MCF 10A (cell line): ENCODE measurements around the gene ERBB3. TPM values are rescaled to one million over a fixed set of nuclear protein-coding genes. Genes with fewer than 3 reads are reported as not detected.

Experiments used
- BruUV-seq: library from RNA; stranded (reverse); fragments of 400-500 nt; replicated peaks from 2 replicates; lab custom pipeline; 2021; lab: Mats Ljungman, UMichigan
- CTCF ChIA-PET: fragments of 300-600 bp; sonication (Branson Sonifier 250); formaldehyde crosslinking; extraction: SDS; loops from one replicate; lab custom pipeline; 2021; ENCODE audit warnings: antibody characterized with exemption, inconsistent platforms; lab: Yijun Ruan, JAX
- POLR2A ChIA-PET: fragments of 300-600, 350-650 bp; sonication (Branson Sonifier 250); formaldehyde crosslinking; extraction: SDS; loops from one replicate; lab custom pipeline; 2020; ENCODE audit warnings: antibody characterized with exemption, inconsistent platforms; lab: Yijun Ruan, JAX
- DNase-seq: peaks from one replicate; pipeline ENCODE4 v3.0.0-alpha.2; 2018; ENCODE audit not compliant: unreplicated experiment
- H3K27ac Mint-ChIP-seq: one replicate; pipeline ENCODE4 v1.8.0; 2022; ENCODE audit warnings: mild to moderate bottlenecking, low read depth, mixed read lengths; ENCODE audit not compliant: unreplicated experiment
- H3K27me3 Mint-ChIP-seq: one replicate; pipeline ENCODE4 v1.8.0; 2022; ENCODE audit warnings: mixed read lengths; ENCODE audit not compliant: insufficient read depth, unreplicated experiment
- H3K36me3 Mint-ChIP-seq: one replicate; pipeline ENCODE4 v1.8.0; 2022; ENCODE audit warnings: mild to moderate bottlenecking, moderate library complexity, mixed read lengths; ENCODE audit not compliant: insufficient read depth, unreplicated experiment
- H3K4me1 Mint-ChIP-seq: one replicate; pipeline ENCODE4 v1.8.0; 2022; ENCODE audit warnings: mixed read lengths; ENCODE audit not compliant: insufficient read depth, unreplicated experiment
- H3K4me3 Mint-ChIP-seq: one replicate; pipeline ENCODE4 v1.8.0; 2022; ENCODE audit warnings: mild to moderate bottlenecking, moderate library complexity, mixed read lengths; ENCODE audit not compliant: unreplicated experiment
- H3K9me3 Mint-ChIP-seq: one replicate; pipeline ENCODE4 v1.8.0; 2022; ENCODE audit warnings: mixed read lengths; ENCODE audit not compliant: unreplicated experiment
- CTCF ChIP-seq: fragments of 200-600 bp; IDR thresholded peaks from one replicate; pipeline ENCODE4 v1.8.0; 2022; ENCODE audit warnings: antibody characterized with exemption, mild to moderate bottlenecking; ENCODE audit not compliant: unreplicated experiment
- intact Hi-C: fragments of 100-400 bp; cut with micrococcal nuclease; formaldehyde crosslinking; loops from 2 replicates; pipeline ENCODE4 v1.14.1; 2022
- total RNA-seq: library from RNA; stranded (reverse); gene quantifications from 2 replicates; pipeline ENCODE4 v1.2.3, GENCODE V29; 2022

ERBB3 gene
- total RNA-seq, 1 experiment from 2014 or later, result 3.7 TPM

- TF ChIP-seq CTCF, result peak; percentile 21
- no TSS peak for BruUV-seq
- intact Hi-C loops, result loop anchor here (1.0 to 5.0 kb wide), 5 partner anchors 34 to 379 kb away; partner anchors contain the start of genes MYL6B, SPRYD4 and SUOX
- CTCF ChIA-PET, result interaction anchor here (0.5 to 3.8 kb wide), 38 partner anchors 8 to 1236 kb away, joined by 3 to 57 read pairs (median 4); partner anchors contain the start of genes ANKRD52, ESYT1, MYL6 and PA2G4
- Mint-ChIP-seq H3K4me3 (peak within 1 kb of the TSS; percentile 95), H3K4me1 (peaks cover 18% of the 10 kb centered on the region), H3K9me3 (no peaks in the 10 kb centered on the region), H3K27me3 (no peaks in the 10 kb centered on the region), H3K27ac (peak within 1 kb of the TSS; percentile 100), H3K36me3 (peaks cover 47% of the 10 kb centered on the region)
- peak; percentile 99 for DNase-seq
- POLR2A ChIA-PET, result interaction anchor here (0.6 to 6.7 kb wide), 41 partner anchors 10 to 519 kb away, joined by 3 to 249 read pairs (median 5); partner anchors contain the start of genes ANKRD52, CD63, CNPY2 and COQ10A
Observed at GRCh38 chr12:56117778-56118687, 38.1 kb downstream of the ERBB3 start, which contains the start of gene ZC3H10. ZC3H10 (plus strand) TSS chr12:56118266; CDS start chr12:56120563, 2,297 bp downstream.

- H3K27me3 Mint-ChIP-seq, result no peaks in the 10 kb centered on the region
Observed at GRCh38 chr12:56118688-56119357, 38.9 kb downstream of the ERBB3 start.

GRCh38 chr12:56119361-56119796 is 39.4 kb downstream of the ERBB3 start:
- no TSS peak for BruUV-seq
- peak overlapping the region; percentile 100 for H3K27ac Mint-ChIP-seq
- intact Hi-C loops, result loop anchor here (1.0 to 5.0 kb wide), 4 partner anchors 33 to 348 kb away; partner anchors contain the start of genes ANKRD52, MYL6B, NABP2 and SPRYD4
- POLR2A ChIA-PET, result interaction anchor here (0.5 to 6.7 kb wide), 26 partner anchors 9 to 470 kb away, joined by 3 to 249 read pairs (median 9); partner anchors contain the start of genes ANKRD52, COQ10A, ERBB3 and ESYT1
- H3K9me3 Mint-ChIP-seq, result no peaks in the 10 kb centered on the region
- H3K4me3 Mint-ChIP-seq, result peak overlapping the region; percentile 95
- H3K27me3 Mint-ChIP-seq, result no peaks in the 10 kb centered on the region
- CTCF ChIA-PET, result interaction anchor here (0.6 to 3.8 kb wide), 29 partner anchors 9 to 1680 kb away, joined by 3 to 57 read pairs (median 4); partner anchors contain the start of genes ESYT1, MYL6, RNF41 and SMARCC2
- peaks cover 12% of the 10 kb centered on the region for H3K4me1 Mint-ChIP-seq
- H3K36me3 Mint-ChIP-seq, result peaks cover 35% of the 10 kb centered on the region
- TF ChIP-seq CTCF, result peak; percentile 87
- DNase-seq, result peak; percentile 95

More at GRCh38 chr12:56118688-56119357, 38.9 kb downstream of the ERBB3 start:
- TF ChIP-seq CTCF, result no peak
- peaks cover 15% of the 10 kb centered on the region for H3K4me1 Mint-ChIP-seq
- intact Hi-C loops, result loop anchor here (1.0 to 5.0 kb wide), 6 partner anchors 33 to 380 kb away; partner anchors contain the start of genes ANKRD52, MYL6B, NABP2 and SPRYD4
- BruUV-seq, result no TSS peak
- H3K9me3 Mint-ChIP-seq, result no peaks in the 10 kb centered on the region
- peaks cover 41% of the 10 kb centered on the region for H3K36me3 Mint-ChIP-seq
- CTCF ChIA-PET, result interaction anchor here (0.5 to 3.8 kb wide), 41 partner anchors 8 to 509 kb away, joined by 3 to 57 read pairs (median 4); partner anchors contain the start of genes ANKRD52, ESYT1, MYL6 and PA2G4
- POLR2A ChIA-PET, result interaction anchor here (0.5 to 6.7 kb wide), 38 partner anchors 10 to 516 kb away, joined by 3 to 249 read pairs (median 5); partner anchors contain the start of genes ANKRD52, CD63, COQ10A and DNAJC14
- peak overlapping the region; percentile 100 for H3K27ac Mint-ChIP-seq
- H3K4me3 Mint-ChIP-seq, result peak overlapping the region; percentile 95
- peak; percentile 14 for DNase-seq
